Tibial artery (tissue), 4 donors: ENCODE data around the gene CDX2.
A peak's percentile ranks its signal among the peaks of the same experiment; 100 is the strongest.

Experiments used
- DNase-seq, 2 donors: peaks; one replicate each; pipeline ENCODE4 v3.0.0-alpha.2; 2019
- H3K27ac ChIP-seq, 2 donors: fragments of 200-600 bp; sonication (generic) in 1 of 2; 1 replicate in 1 of 2; 2 replicates in 1 of 2; pipeline ENCODE4 v1.5.1; 2018 to 2019; ENCODE audit warnings: mild to moderate bottlenecking in 1 of 2
- H3K27me3 ChIP-seq, 2 donors: fragments of 200-600 bp; sonication (generic) in 1 of 2; one replicate each; pipeline versions ENCODE4 v1.5.1 to v1.6.0; 2016 to 2019
- H3K36me3 ChIP-seq, 3 donors: fragments of 200-600 bp; sonication (generic) in 2 of 3; one replicate each; pipeline ENCODE4 v1.5.1; 2016 to 2019; ENCODE audit warnings: mild to moderate bottlenecking in 2 of 3
- H3K4me1 ChIP-seq, 4 donors: fragments of 200-600 bp; sonication (generic) in 2 of 4; 1 replicate in 3 of 4; 2 replicates in 1 of 4; pipeline ENCODE4 v1.5.1; 2016 to 2019
- H3K4me3 ChIP-seq, 2 donors: fragments of 200-600 bp; sonication (generic) in 1 of 2; 1 replicate in 1 of 2; 2 replicates in 1 of 2; pipeline ENCODE4 v1.5.1; 2018 to 2019; ENCODE audit warnings: mild to moderate bottlenecking in 2 of 2
- H3K9me3 ChIP-seq, 3 donors: fragments of 200-600 bp; sonication (generic) in 1 of 3; one replicate each; pipeline ENCODE4 v1.5.1; 2016 to 2019
- intact Hi-C: fragments of 100-400 bp; cut with DNase I; formaldehyde crosslinking; loops from one replicate; pipeline ENCODE4 v1.15.0; 2023; ENCODE audit warnings: low total_unique reads
- TF ChIP-seq, protein P1 (sequence below), 2 experiments: fragments of 200-600 bp in 1 of 2; fragments of 450-650 bp in 1 of 2; IDR thresholded peaks; one replicate each; pipeline ENCODE4 v1.5.1; 2017 to 2019; ENCODE audit warnings: antibody characterized with exemption in 2 of 2, mild to moderate bottlenecking in 1 of 2, moderate library complexity in 1 of 2

CDX2 gene

DNA sequence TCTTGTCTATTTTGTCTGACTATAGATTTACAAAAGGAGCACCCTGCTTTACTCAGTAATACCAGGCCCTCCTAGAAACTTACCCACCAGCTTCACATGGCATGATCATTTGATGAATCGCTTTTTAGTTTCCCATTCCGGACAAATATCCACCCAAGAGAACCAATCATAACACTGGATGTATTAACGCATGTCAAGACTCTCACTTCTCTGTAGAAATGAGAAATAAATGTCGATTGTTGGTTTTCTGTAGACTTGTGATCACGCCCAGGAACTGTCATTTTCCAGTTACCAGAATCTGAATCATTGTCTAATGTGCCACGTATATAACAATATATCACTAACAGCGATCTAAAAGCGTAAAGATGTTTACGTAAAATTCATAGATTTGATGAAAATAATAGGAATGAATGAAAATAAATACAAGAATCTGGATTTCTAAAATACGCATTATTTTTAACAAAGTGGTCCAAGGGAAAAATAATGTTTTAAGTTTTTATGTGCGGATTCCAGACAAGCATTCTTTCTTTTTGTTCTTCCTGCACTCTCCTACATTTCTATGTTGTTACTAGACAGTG, 14.0 kb downstream of the CDX2 start:
- Histone ChIP-seq H3K27me3 (peaks cover 4 to 81% of the 10 kb centered on the region in 2 donors), H3K4me1 (peaks cover 0 to 21% (median 15%) of the 10 kb centered on the region in 4 donors), H3K4me3 (no peak overlapping the region), H3K9me3 (no peaks in the 10 kb centered on the region), H3K36me3 (no peaks in the 10 kb centered on the region), H3K27ac (no peak overlapping the region)
- DNase-seq: no peak
- TF ChIP-seq, protein P1, sequence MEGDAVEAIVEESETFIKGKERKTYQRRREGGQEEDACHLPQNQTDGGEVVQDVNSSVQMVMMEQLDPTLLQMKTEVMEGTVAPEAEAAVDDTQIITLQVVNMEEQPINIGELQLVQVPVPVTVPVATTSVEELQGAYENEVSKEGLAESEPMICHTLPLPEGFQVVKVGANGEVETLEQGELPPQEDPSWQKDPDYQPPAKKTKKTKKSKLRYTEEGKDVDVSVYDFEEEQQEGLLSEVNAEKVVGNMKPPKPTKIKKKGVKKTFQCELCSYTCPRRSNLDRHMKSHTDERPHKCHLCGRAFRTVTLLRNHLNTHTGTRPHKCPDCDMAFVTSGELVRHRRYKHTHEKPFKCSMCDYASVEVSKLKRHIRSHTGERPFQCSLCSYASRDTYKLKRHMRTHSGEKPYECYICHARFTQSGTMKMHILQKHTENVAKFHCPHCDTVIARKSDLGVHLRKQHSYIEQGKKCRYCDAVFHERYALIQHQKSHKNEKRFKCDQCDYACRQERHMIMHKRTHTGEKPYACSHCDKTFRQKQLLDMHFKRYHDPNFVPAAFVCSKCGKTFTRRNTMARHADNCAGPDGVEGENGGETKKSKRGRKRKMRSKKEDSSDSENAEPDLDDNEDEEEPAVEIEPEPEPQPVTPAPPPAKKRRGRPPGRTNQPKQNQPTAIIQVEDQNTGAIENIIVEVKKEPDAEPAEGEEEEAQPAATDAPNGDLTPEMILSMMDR (IDR thresholded peaks at IDR 0.05): no peak
- intact Hi-C loops: no loop called here

DNA sequence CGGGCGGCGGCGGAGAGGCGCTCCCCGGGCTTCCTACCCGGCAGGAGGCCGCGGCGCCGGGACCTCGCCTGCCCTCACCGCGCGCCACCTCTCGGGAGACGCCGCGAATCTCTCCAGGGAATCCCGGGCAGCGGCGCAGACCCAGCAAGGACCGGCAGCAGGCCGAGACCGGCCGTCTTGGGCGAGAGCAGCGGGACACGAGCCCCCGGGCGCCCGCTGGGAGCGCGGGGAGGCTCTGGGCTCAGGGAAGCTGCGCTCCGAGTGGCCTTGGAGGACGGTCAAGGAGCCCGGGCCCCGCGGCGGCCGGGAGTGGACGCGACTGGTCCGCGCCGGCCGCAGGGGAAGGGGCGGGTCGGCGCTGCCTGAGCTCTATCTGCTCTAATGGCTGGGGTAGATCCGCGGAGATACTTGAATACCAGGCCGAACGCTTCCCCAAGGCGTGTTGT, 14.7 kb downstream of the CDX2 start:
- no peak overlapping the region for H3K27ac ChIP-seq
- H3K4me1 ChIP-seq: peaks cover 0 to 16% (median 15%) of the 10 kb centered on the region in 4 donors
- DNase-seq: no peak
- intact Hi-C loops: no loop called here
- H3K27me3 ChIP-seq: peaks cover 1 to 77% of the 10 kb centered on the region in 2 donors
- TF ChIP-seq, protein P1 (IDR thresholded peaks at IDR 0.05): no peak
- no peaks in the 10 kb centered on the region for H3K9me3 ChIP-seq
- peak overlapping the region; percentile 30 to 49 for H3K4me3 ChIP-seq
- H3K36me3 ChIP-seq: no peaks in the 10 kb centered on the region

DNA sequence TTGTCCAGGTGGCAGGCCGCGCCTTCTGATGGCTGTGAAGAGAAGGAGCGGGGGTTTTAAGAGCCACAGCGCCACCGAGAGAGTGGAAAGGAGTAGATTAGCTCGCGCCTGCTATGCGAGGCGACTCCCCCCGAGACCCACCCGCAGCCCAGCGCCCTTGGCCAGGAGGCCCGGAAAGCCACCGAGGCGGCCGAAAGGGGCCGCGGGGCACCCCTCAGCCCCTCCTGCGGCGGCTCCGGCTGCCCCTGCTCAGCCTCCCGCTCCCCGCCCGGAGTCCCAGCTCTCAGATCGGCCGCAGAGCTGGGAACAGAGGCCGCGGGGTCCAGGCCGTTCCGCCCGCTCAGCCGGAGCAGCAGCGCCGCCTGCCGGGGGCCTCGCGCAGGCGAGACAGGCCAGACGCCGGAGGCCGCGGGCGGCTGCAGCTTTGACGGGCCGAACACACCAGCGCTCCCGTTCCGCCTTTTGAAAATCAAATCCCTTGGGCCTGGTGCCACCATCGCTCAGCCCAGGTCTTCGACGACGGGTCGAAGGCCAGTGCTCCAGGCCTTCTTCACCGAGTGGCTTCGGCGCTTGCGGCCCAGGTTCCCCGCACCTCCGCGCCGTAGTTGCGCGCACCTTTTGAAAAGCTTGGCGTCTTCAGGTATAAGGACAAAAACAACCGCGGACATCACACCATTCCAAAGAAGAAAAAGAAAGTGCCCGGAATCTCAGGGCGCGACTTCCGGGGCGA, 15.3 kb downstream of the CDX2 start:
- TF ChIP-seq, protein P1 (IDR thresholded peaks at IDR 0.05): peak; percentile 73 to 74
- Histone ChIP-seq H3K4me3 (peak overlapping the region; percentile 30 to 49), H3K36me3 (no peaks in the 10 kb centered on the region), H3K27me3 (peaks cover 0 to 71% of the 10 kb centered on the region in 2 donors), H3K4me1 (peaks cover 0 to 16% (median 15%) of the 10 kb centered on the region in 4 donors), H3K27ac (no peak overlapping the region), H3K9me3 (no peaks in the 10 kb centered on the region)
- peak in 1 of 2 donors; percentile 49 for DNase-seq
- intact Hi-C loops: no loop called here

DNA sequence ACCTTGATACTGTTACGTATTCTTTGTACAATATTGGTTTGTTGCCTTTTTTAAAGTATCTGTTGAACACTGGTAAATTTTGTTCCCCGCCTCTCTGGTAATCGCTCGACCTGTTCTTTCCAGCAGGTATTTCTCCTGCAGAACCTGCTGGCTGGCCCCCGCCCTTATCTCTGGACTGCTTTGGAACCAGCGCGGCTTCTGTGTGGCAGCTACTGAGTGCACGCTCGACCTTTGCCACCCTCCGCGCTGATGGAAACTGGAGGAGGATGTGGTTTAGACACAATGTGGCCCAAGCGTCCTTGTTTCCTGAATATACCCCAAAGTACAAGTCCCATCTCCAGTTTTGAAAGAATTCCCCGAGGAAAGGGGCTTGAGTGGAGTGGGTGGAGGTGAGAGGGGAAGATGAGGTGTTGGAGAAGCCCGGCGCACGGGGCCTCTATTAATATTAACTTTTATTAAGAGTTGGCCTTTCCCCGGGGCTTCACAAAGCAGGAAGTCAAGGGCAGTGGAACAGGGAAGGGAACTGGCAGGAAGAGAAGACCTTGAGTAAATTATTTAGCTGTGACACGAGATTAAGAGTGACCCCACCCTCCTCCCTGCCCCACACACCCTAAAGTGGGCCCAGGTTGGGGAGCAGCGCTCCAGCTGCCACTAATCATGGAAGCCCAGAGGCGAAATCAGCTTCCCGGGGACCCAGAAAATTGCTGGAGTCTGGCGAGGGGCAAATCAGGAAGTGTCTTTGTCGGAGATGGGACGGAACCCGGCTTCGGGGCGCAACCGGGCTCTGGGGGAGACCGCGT, 16.0 kb downstream of the CDX2 start:
- Histone ChIP-seq H3K36me3 (no peaks in the 10 kb centered on the region), H3K27ac (no peak overlapping the region), H3K4me3 (peak overlapping the region; percentile 30 to 49), H3K9me3 (no peaks in the 10 kb centered on the region), H3K4me1 (peaks cover 0 to 16% (median 15%) of the 10 kb centered on the region in 4 donors), H3K27me3 (peaks cover 0 to 63% of the 10 kb centered on the region in 2 donors)
- TF ChIP-seq, protein P1 (IDR thresholded peaks at IDR 0.05): no peak
- intact Hi-C loops: no loop called here
- no peak for DNase-seq

DNA sequence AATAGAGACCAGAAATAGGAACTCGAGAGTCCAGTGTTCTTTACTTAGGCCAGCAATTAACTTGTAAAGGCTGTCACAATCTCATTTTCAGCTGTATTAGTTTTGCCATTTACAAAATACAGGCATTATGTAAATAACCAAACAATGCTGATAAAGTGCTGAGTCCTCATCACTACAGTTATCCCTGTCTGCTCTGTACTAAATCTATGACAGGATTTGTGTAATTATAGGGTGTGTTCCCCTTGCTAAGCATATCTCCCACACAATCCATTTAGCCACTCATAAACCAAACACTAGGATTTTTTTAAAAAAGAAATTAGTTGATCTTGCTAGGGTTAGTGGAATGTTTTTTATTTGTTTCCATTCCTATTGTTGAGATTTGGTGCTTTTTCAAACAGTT, 26.1 kb downstream of the CDX2 start:
- TF ChIP-seq, protein P1 (IDR thresholded peaks at IDR 0.05): no peak
- no peak for DNase-seq
- peaks cover 0 to 13% (median 0%) of the 10 kb centered on the region in 3 donors for H3K9me3 ChIP-seq
- peaks cover 0 to 5% of the 10 kb centered on the region in 2 donors for H3K27me3 ChIP-seq
- H3K4me1 ChIP-seq: no peaks in the 10 kb centered on the region
- H3K36me3 ChIP-seq: no peaks in the 10 kb centered on the region
- no peak overlapping the region for H3K4me3 ChIP-seq
- no peak overlapping the region for H3K27ac ChIP-seq
- intact Hi-C loops: no loop called here
